ENCODE data around the gene B4GALNT3.

B4GALNT3 gene

DNA sequence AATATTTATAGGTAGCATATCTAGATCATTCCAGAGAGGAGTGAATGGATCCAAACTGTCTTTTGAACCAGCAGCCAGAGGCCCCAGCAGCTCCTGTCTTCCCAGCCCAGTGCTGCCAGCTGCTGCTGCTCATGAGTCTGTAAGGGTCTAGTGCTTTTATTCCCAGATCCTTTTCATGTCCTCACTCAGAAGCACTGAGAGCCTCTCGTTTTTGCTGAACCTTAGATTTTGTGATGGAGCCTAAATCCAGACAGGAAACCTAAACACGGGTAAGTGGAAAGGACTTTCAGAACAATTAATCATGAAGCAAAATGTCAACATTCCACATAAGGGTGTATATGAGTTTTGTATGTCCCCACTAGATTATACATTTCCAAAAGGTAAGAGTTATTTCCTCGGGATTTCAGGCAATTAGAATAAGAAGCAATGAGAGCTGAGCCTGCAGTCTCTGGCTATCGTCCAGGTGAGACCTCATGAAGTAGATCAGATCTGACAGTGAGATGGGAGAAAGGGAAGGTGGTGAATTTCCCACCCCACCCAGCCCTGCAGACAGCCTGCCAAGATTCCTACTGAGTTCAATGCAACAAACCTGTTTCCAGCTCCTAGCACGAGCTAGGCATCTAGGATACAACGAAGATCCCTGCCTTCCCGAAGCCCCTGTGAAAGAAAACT, 119.1 kb downstream of the B4GALNT3 start:
- DNase-seq: no peak

GRCh38 chr12:579420-580110, 119.8 kb downstream of the B4GALNT3 start:
- DNase-seq: no peak

- no peak for DNase-seq
Measured at GRCh38 chr12:580813-581212, 121.1 kb downstream of the B4GALNT3 start.

DNA sequence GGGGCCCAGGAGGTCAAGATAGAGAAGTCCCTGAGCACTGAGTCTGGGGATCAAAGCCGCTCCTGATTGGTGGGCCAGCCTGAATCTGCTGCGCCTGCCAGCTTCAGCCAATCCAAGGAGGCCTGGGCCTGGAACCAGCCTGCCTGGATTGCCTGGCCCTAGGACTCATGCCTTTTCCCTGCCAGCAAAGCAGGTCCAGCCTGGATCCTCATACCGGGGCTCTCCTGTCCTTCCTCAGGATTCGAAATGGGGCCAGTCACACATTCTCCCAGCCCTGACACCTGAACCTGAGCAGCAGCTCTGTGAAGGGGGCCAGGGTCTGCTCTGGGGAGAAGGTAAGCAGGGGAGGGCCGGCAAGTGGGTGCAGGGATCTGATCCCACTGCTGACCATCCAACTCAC, 121.6 kb downstream of the B4GALNT3 start:
- no peak for DNase-seq

DNA sequence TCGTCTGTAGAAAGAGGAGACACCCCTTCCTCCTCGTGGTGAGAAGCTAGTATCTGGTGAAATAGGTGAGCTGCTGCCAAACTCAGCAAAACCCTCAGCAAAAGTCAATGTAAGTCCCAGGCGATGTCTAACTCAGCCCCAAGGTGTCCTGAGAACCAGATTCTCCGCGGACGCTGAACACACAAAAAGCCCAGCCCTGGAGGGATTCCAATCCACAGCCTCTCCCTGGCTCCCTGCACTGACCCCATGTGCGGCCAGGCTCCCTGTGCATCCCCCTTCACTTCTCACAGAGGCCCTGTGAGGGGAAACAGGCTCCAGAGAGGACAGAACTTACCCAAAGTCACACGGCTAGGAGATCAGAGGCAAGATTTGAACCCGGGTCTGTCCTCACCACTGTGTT, 122.0 kb downstream of the B4GALNT3 start:
- DNase-seq: no peak

GRCh38 chr12:583251-583869, 123.6 kb downstream of the B4GALNT3 start:
- DNase-seq: no peak

GRCh38 chr12:585062-586061, 125.6 kb downstream of the B4GALNT3 start:
- DNase-seq: no peak

- no peak for DNase-seq
Measured at GRCh38 chr12:586318-587071, 126.8 kb downstream of the B4GALNT3 start.

DNA sequence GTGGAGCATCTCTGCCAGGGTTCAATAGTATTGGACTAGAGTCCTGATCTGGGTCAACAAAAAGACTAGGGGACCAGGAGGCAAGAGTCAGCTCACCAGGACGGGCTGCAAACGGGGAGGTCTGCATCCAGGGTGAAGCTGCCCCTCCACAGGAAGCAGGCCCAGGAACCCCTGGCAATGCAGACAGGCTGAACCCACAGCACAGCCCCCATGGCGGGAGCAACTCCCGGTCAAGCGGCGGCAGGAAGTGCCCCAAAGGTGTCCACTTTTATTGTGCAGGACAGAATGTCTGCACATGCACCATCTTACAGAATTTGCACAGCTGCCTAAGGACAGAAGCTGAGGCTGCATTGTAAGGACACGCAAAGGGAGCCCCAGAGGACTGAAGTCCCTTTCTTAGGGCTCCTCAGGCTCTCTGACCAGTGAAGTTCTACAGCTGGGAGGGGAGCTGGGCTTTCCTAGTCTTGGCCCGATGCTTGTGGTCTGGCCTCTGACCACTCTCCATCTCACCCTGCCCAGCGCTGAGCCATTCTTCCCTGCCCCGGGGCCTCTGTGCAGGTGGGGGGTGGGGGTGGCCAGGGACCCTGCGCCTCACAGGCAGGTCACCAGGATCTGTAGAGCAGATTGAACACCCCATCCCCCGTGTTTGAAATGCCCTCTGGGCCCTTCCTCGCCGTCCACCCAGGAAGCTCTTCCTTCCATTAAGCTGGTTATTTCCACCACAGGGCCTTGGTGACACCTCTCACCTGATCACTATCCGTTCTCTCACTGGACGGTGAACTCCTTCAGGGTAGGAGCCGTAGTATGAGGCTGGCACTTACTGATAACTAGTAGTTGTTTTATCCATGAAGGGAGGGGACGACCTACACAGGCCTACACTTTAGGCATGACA, 127.6 kb downstream of the B4GALNT3 start:
- no peak for DNase-seq

DNA sequence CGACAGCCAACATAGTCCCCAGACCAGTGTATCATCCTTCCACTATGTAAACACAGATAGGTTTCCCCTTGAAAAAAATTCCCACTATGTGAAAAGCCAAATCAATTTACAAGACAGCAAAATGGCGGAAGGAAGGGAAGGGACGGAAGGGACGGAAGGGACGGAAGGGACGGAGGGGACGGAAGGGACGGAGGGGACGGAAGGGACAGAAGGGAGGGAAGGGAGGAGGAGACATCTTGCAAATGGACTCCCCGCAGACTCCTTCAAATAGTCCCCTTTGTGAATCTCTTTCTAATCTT, 128.2 kb downstream of the B4GALNT3 start:
- DNase-seq: no peak

GRCh38 chr12:588646-589045, 128.9 kb downstream of the B4GALNT3 start:
- DNase-seq: no peak

- no peak for DNase-seq
Measured at GRCh38 chr12:590206-590750, 130.5 kb downstream of the B4GALNT3 start.

GRCh38 chr12:591167-592023, 131.7 kb downstream of the B4GALNT3 start:
- no peak for DNase-seq

- DNase-seq: no peak
Measured at GRCh38 chr12:592024-592505, 132.3 kb downstream of the B4GALNT3 start.

DNA sequence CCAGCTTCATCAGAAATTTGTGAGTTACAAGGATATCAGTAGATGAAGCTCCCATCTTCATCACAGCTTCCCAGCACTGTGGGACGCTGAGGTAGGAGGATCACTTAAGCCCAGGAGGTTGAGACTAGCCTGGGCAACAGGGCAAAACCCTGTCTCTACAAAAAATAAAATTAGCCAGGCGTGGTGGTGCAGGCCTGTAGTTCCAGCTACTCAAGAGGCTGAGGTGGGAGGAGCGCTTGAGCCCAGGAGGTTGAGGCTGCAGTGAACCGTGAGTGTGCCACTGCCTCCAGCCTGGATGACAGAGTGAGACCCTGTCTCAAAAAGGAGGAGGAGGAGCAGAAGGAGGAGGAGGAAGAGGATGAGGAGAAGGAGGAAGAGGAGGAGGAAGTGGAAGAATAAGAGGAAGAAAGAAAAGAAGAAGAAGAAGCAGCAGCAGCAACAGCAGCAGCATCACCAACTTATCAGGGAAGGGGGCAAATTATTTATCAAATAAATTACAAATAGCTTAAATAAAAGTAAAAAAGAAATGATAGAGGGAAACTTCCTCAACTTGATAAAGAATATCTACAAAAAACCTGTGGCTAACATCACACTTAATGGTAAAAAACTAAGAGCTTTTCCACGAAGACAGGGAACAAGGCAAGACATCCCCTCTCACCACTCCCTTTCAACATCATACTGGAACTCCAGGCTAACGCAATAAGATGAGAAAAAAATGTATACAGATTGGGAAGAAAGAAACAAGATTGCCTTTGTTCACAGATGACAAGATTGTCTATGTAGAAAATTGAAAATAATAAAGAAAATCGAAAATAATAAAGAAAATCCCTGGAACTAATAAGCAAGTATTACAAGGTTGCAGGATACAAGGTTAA, 133.9 kb downstream of the B4GALNT3 start:
- DNase-seq: no peak

DNA sequence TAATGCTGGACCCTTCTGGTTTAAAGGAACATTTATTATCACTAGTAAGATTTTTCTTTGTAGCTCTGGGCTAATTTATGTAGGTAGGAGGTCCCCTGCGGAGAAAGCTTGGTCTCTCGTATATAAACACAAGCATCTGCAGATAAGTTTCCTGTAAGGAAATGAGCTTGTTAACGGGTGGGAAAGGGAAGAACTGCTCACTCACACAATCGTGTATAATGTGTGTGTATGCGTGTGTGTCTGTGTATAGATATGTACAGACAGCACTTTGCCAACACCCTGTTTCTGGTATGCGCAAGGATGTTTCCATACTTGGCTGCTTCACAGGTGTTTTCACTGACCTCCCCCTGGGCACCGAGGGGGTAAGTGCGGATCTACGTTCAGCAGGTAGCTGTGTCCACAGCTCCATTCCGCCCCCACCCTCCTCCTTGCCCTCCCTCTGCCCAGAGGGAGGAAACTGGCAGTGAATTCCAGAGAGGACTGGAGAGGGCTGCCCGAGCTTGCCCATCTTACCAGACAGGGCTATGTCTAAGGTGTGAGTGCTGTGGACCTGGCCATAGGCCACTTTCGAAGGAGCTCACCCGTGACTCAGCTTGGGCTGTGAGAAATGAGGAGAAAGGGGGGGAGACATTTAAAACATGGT, 138.3 kb downstream of the B4GALNT3 start:
- no peak for DNase-seq

DNA sequence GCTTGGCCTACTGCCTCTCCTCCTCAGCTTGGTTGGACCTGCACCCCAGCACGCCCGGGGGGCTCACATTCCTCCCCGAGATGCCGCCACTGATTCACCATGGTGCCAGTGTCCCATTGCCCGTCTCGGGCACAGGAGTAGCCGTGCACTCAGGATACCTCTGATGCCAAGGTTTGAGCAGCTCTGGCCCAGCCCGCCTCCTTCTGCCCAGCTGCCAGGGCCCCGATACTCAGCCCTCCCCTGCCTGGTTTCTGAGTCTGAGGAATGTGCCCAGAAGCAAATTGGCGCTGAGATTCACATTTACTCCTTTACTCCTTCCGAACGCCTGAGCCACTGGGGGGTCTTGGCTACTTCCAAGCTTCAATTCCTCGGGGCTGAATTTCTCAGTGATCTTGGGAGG, 140.0 kb downstream of the B4GALNT3 start:
- DNase-seq: no peak

DNA sequence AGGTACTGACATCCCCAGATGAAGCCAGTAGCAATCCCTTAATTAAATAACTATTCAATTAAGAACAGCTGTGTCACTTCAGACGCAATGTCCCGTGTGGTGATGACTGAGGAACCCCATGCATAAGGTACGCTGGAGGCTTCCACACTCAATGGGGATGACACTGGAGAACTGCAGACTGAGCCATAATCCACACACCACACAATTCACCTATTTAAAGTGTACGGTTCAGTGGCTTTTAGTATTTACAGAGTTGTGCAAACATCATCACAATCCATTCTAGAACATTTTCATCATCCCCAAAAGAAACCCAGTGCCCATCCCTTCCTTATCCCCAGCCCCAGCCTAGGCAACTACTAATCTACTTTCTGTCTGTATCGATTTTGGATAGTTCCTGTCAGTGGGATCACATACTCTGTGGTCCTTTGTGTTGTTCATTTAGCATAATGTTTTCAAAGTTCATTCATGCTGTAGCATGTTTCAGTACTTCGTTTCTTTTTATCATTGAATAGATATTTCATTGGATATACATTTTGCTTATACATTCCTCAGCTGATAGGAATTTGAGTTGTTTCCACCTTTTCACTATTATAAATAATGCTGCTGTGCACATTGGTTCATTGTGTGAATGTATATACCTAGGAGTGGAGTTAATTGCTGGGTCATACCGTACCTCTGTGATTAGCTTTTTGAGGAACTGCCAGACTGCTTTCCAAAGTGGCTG, 142.4 kb downstream of the B4GALNT3 start:
- no peak for DNase-seq
